HG02938 (cell line): ENCODE data around the gene SSR4.

Experiments
- ATAC-seq: cut with Tn5 transposase; IDR thresholded peaks from one replicate; pipeline ENCODE4 v1.9.1; 2021; ENCODE audit warnings: mild to moderate bottlenecking, moderate library complexity; ENCODE audit not compliant: unreplicated experiment

Gene SSR4

DNA sequence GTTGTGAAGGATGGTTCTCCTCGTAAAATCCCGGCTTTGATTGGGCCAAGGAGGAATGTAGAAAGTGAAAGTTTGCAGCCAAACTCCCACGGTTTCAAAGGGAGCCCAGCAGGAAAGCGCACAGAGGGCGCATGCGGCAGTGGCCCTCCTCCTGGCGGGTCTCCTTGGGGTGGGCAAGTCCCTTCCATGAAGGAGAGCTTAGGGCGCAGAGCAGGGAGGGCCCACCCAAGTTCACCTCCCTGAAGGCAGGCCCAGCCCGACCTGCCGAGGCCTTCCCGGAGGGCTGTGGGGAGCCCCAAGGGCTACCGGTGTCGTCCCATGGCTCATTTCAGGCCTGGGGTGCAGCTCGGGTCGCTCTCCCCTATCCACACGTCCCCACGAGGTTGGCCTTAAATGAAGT lies 33.8 kb downstream of the SSR4 start:
- no peak for ATAC-seq

DNA sequence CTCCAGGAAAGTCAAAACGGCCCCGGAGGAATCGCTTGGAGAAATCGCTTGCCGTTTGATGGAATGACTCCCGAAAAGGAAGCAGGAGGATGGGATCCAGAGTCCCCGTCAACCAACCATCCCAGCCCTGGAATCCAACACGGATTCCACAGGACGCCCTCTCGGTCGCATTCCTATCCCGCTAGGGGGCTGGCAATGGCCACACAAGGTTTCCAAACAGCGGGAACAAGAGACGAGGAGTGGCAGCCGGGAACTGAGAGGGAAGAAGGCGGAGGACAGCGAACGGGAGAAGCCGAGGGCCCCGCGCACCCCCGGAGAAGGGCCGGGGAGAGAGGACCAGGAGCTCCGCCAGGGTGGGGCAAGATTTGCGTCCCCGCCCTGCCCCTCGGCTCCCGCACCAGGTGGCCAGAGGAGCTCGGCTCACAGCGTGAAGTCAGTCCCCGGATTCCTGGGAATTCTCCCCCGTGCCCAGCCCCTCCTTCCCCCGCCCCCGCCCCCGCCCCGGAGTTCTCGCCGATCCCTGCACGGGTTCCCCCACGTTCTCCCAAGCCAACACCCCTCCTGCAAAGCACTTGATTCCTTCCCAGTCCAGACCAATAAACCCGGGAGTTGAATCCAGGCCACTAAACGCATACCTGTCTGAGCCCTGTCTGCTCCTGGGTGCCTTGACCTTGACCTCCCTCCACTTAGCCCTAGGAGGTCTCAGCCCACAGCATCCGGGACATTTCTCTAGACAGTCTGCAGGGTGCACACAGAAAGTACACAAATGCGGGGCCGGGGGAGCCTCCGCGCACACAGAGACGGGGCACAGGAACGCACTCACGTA lies 34.5 kb downstream of the SSR4 start:
- no peak for ATAC-seq

DNA sequence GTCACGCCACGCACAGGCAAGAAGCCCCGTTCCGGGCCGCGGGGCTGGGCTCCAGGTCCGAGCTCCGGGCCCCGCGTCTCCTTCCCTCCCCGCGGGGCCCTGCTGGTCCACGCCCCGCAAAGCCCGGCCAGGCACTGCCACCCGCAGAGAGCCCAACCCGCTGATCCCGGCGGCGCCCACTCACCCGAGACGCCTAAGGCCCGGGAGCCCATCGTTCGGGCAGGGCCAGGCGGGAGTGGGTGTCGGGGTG lies 35.0 kb downstream of the SSR4 start:
- no peak for ATAC-seq

DNA sequence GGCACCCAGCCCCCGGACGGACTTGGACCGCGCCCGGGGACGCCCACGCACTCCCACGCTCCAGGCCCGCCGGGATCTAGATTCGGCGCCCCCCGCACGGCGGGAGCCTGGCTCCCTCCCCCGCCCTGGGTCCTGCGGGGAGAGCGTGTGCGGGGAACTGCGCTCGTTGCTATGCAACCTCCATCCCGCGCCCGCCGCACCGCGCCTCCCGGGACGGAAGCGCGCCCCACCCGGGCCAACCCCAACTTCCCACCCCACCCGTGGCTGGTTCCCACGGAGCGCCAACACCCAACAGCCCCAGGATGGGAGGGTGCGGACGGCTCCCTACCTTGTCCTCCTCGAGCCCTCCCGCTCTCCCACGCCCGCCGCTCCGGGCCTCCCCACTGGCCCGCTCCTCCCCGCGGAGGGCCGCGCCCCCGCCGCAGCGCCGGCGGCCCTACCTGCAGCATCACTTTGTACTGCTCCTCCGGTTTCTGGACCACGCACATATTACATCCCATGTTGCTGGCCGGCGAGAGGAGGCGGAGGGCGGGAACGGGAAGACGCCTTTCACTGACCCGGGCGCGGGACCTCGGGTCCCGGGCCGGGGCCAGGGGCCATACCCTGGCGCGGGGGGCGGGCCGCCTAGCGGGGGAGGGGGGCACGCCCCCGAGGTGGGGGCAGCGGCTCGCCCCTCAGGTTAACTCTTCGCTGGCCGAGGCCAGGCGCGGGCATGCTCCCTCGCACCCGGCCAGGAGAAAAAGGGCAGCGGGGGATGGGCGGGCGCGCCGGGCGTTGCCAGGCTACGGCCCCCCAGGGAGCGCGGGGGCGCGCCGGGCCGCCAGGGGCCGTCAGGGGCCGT lies 35.6 kb downstream of the SSR4 start, which contains the start of gene PDZD4:
TSS of gene PDZD4 (minus strand) at position 746 of the 841 bp plus-strand sequence. CDS start at position 500, 246 bp downstream.
- no peak for ATAC-seq

DNA sequence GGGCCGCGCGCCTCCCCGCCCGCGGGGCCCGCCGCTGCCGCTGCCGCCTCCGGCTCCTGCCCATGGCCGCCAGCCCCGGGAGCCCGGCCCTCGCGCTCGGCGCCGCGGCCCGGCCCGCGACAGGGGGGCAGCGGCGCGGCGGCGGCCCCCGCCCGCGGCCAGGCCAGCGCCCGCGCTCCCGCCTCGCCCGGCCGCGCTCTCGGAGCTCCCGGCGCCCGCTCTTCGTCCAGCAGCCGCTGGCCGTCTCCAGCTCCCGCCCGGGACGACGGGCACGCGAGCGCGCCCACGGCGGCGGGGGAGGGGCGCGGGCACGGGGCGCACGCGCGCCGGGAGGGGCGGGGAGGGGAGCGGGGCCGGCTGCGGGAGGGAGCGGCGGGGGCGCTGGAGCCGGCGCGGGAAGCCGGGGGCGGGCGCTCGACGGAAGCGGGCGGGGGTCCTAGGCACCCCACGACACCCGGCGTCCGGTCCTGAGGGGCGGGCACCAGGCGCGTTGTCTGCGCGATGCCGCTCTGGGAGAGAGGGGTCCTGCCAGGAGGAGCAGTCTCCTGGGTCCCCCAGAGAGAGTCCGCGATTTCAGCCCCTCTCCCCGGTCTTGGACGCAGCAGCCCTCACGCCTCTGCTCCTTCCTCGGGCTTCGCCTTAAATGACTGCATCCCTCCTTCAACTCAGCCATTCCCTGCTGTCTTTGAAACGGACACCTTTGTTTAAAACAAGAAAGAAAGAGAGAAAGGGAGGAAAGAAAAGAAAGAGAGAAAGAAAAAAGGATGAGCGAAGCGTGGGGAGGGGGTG lies 36.4 kb downstream of the SSR4 start:
- no peak for ATAC-seq

DNA sequence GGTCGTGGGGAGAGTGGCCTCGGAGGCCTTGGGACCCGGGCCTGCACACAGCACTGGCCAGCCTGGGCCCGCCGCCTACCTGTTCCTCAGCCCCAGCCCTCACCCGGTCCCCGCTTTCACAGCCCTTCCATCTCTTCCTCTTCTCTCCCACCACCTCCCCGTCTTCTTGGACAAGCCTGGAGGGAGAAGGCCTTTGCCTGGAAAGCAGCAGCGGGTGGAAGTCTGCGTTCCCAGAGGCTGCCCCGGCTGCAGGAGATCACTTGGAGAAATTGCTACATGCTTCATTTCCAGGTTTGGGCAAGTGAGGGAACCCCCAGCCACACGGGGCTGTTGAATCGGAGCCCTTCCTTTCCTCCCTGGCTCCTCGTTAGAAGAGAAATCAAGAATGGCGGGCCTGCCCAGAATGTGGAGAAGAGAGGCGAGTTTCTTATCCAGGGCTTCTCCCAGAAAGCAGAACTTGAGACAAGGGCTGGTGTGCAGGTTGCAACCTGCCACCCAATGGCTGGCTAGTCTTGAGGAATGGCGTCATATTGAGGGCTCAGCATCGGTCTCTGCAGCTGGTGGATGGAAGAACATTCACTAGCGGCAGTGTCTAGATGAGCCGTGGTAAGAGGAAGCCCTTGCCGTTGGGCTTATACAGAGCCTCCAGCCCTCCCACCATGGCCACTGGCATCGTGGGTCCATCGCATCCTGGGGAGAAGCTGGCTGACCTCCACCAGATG lies 37.1 kb downstream of the SSR4 start:
- no peak for ATAC-seq

DNA sequence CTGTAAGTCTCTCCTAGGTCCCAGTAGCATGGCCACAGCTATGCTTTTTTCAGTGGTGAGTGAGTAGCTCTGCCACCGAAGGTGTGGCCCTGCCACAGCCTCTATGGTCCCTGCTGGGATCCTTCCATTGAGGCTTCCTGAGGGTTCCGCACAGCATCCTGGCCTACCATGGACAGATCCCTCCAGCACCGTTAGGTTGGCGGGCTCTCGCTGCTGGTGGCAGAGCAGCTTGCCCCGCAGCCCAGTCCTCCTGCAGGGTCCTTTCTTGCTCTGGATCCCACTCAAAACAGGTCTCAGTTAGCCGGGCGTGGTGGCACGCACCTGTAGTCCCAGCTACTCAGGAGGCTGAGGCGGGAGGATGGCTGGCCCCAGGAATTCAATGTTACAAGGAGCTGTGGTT lies 38.3 kb downstream of the SSR4 start:
- ATAC-seq: no peak

DNA sequence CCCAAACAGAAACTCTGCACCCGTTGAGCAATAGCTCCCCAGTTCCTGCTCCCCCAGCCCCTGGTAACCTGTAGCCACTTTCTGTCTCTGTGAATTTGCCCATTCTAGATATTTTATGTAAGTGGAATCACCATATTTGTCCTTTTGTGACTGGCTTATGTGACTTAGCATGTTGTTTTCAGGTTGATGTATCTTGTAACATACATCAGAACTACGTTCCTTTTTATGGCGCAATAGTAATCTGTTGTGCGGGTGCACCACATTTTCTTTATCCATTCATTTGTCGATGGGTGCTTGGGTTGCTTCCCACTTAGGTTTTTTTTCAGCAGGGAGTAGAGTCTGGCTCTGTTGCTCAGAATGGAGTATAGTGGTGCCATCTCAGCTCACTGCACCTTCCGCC lies 42.5 kb downstream of the SSR4 start:
- no peak for ATAC-seq

DNA sequence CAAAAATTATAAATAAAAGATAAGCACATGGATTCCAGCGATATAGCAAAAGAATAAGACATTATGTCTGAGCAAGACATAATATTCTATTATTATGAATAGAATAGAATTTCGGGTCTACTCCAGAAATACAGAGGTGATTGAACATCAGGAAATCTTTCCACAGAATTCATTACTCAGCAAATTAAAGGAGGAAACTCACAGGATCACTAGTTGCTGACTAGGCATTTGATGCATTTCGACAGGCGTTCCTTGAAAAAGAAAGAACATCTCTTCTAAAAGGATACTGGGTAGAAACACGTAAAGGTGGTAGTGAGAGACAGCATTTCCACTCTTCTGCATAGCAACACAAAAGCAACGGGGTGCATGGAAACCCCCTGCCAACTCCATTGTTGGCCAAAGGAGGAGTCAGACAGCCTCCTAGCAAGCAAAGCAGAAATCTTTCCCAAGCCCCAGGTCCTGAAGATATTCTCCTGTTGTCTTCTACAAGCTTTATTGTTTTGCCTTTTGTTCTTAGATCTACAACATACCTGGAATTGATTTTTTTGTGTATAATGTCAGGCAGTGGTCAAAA lies 50.1 kb downstream of the SSR4 start:
- no peak for ATAC-seq

DNA sequence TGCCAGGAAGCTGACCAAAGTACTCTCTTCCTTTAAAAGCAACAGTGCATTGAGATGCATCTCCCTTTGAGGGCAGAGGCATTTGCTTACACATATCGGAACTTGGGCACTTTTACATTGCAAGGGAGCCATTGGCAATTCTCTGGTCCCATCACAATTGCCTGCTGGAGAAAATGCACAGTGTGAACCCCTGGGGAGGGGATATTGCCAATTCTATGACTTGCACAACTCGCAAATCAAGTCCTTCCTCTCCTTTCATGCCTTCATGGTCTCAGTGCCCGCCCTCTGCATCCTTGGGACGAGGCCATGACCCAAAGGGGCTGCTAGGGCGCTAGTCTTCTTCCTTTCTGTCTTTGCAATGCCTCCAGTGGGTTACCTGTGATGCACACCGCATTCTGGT lies 50.7 kb downstream of the SSR4 start:
- ATAC-seq: no peak

DNA sequence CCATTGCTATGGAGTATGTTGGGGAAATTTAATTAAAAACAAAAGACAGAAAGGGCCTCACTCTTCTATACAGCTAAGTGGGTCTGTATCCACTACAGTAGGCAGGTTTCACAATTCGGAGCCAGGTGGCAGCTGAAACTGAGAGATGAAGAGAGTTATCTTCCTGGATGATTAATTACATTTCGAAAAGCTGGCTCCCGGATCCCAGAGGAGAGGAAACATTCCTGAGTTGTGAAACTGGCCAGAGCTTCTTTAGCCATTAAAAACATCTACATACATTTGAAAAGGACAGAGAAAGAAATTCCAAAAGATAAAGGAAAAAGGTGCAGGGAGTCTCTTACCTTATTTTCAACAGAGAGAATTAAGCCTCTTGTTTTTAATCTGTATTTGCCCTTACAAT lies 51.4 kb downstream of the SSR4 start:
- no peak for ATAC-seq
